ENCODE results near the gene HCN2.
"Not testable (repeated sequence)": the region's sequence is repeated elsewhere in the genome, so short reads cannot be mapped to it uniquely, and the experiment has no call there.

Gene HCN2

DNA sequence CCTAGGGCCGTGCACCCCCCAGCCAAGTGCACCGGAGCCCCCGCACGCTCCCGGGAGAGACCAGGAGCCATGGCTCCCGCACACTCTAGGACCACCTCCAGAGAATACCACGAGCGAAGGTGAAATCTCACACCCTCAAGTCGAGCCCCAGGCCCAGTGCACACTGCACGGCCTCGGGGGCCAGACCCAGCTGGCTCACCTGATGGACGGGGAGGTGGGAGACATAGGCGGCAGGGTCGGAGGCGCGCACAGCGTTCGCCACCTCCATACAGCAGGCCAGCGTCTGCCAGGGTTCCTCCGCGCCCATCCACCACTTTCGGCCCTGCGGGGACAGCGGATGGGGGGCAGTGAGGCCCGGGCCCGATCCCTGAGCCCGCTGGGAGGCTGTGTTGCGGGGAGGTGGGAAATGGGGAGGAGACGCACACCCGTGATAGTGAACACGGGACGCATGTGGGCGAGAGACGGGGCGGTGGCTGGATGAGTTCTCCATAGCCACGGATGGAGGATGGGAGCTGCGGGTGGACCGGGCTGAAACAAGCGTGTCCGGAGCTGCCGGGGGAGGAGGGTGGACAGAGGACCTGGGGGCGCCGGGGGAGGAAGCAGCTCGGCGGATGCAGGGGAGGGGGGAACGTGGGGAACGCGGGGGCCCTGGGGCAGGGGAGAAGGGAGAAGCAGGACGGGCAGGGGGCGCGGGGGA lies 30.6 kb downstream of the HCN2 start:
- Histone ChIP-seq H3K36me3 (ENCODE audit: control insufficient read depth, insufficient read depth, low read length) (peaks cover 69% of the 10 kb centered on the region), H3K4me3 (ENCODE audit: low read depth, low read length) (no peak overlapping the region), H3K27me3 (ENCODE audit: control insufficient read depth, insufficient read depth, low read length) (no peaks in the 10 kb centered on the region), H3K9me3 (ENCODE audit: control insufficient read depth, insufficient read depth, low read length) (no peaks in the 10 kb centered on the region), H3K4me1 (ENCODE audit: control insufficient read depth, insufficient read depth, low read length) (no peaks in the 10 kb centered on the region), H3K9ac (ENCODE audit: low read depth, low read length) (no peak overlapping the region)

DNA sequence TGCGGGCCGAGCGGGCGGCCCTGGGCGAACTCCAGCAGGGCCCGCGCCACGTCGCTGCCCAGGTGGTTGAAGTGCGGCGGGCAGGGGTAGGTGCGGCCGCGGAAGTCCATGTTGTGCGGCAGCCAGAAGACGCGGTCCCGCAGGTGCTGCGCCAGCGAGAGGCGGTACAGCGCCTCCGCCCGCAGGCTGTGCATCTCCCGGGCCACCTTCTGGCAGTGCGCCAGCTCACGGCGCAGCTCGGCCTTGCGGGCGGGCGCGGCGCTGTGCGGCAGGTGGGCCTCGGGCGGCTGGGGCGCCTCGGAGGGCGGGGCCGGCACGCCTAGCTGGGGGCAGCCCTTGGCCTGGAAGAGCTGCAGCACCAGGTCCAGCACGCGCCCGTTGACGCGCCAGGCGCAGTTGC lies 31.5 kb downstream of the HCN2 start:
- H3K4me3 ChIP-seq (ENCODE audit: low read depth, low read length); H3K27me3 ChIP-seq (ENCODE audit: control insufficient read depth, insufficient read depth, low read length); H3K9ac ChIP-seq (ENCODE audit: low read depth, low read length); H3K9me3 ChIP-seq (ENCODE audit: control insufficient read depth, insufficient read depth, low read length); H3K4me1 ChIP-seq (ENCODE audit: control insufficient read depth, insufficient read depth, low read length): not testable (repeated sequence)
- H3K36me3 ChIP-seq (ENCODE audit: control insufficient read depth, insufficient read depth, low read length) = peaks cover 69% of the 10 kb centered on the region

DNA sequence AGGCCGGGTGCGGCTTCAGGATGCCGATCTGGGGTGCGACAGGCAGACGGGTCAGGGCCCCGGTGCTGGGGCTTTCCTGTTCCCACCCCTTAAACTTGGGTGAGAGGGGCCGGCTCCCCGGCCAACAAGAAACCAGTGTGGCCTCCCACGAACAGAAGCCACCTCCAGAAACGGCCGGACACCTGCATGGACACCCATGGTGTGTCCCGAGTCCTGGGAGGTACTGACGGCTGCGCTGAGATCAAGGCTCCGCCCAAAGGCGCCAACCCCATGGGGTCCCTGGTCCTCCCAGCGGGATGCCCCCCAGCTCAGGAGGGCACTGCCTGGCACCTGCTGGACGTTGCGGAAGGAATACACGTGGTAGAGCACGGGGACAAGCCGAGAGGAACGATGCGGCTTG lies 32.1 kb downstream of the HCN2 start:
- Histone ChIP-seq H3K9me3 (ENCODE audit: control insufficient read depth, insufficient read depth, low read length) (no peaks in the 10 kb centered on the region), H3K4me1 (ENCODE audit: control insufficient read depth, insufficient read depth, low read length) (no peaks in the 10 kb centered on the region), H3K36me3 (ENCODE audit: control insufficient read depth, insufficient read depth, low read length) (peaks cover 69% of the 10 kb centered on the region), H3K27me3 (ENCODE audit: control insufficient read depth, insufficient read depth, low read length) (no peaks in the 10 kb centered on the region), H3K9ac (ENCODE audit: low read depth, low read length) (no peak overlapping the region), H3K4me3 (ENCODE audit: low read depth, low read length) (no peak overlapping the region)

DNA sequence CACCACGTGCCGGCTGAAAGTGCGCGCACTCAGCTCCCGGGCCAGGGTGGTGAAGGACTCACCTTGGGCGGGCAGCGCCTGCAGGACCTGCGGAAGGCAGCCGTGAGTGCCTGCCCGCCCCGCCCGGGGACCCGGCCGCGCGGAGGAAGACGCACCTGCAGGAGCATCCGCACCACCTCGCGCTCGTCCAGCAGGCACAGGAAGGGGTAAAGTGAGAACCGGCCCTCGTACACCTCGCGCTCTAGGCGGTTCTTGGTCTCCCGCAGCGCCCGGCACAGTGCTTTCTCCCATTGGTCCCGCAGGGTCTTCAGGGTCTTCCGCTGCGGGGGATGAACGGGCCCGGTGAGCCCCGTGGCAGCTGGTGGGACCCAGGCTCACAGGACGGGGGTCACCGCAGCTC lies 33.0 kb downstream of the HCN2 start:
- H3K4me1 ChIP-seq (ENCODE audit: control insufficient read depth, insufficient read depth, low read length) = no peaks in the 10 kb centered on the region
- peaks cover 70% of the 10 kb centered on the region for H3K36me3 ChIP-seq (ENCODE audit: control insufficient read depth, insufficient read depth, low read length)
- H3K9me3 ChIP-seq (ENCODE audit: control insufficient read depth, insufficient read depth, low read length) = no peaks in the 10 kb centered on the region

DNA sequence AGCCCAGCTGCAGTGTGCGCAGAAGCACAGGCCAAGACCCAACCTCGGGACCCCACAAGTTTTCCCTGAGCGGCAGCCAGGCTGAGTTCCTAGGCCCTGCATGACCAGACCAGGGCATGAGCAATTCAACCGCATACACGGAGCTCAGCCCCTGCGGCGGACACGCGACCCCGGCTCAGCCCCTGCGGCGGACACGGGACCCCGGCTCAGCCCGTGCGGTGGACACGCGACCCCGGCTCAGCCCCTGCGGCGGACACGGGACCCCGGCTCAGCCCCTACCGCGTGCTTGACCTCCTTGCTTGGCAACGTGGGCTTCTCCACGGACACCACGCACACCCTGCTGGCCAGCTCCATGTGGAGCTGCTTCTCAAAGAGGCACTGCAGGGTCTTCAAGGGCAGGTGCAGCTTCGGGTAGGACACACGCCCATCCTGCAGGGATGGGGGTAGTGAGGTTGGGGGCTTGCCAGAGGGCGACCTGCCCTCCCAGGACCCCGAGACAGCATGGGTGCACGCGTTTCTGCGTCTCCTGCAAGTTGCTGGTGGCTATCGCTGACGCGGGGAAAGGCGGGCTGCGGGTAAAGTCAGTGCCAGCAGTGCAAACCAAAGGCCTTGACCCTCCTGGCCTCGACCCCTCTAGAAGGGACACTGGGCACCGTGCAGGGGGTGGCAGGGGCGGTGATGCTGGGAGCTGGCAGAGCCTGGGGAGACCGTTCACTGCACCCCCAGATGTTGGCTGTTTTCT lies 33.7 kb downstream of the HCN2 start:
- Histone ChIP-seq H3K36me3 (ENCODE audit: control insufficient read depth, insufficient read depth, low read length) (peaks cover 65% of the 10 kb centered on the region), H3K4me3 (ENCODE audit: low read depth, low read length) (no peak overlapping the region), H3K9ac (ENCODE audit: low read depth, low read length) (no peak overlapping the region), H3K27me3 (ENCODE audit: control insufficient read depth, insufficient read depth, low read length) (no peaks in the 10 kb centered on the region), H3K4me1 (ENCODE audit: control insufficient read depth, insufficient read depth, low read length) (no peaks in the 10 kb centered on the region), H3K9me3 (ENCODE audit: control insufficient read depth, insufficient read depth, low read length) (no peaks in the 10 kb centered on the region)

More for the DNA sequence above, 33.0 kb downstream of the HCN2 start:
- Histone ChIP-seq H3K4me3 (ENCODE audit: low read depth, low read length) (no peak overlapping the region), H3K9ac (ENCODE audit: low read depth, low read length) (no peak overlapping the region), H3K27me3 (ENCODE audit: control insufficient read depth, insufficient read depth, low read length) (no peaks in the 10 kb centered on the region)

DNA sequence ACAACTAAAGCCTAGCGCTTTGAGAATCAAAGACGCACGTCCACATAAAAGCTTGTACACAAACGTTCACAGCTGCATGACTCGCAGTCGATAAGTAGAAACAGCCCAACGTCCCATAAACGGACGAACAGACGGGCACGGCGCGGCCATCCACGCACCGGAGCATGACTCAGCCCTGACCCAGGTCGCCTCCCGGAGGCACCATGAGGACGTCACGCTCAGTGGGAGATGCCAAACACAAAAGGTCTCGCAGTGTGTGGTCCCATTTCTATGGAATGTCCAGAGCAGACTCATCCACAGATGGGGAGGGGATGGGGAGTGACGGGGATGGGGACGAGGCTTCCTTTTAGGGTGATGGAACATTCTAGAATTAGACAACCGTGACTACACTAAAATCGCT lies 34.3 kb downstream of the HCN2 start:
- no peak overlapping the region for H3K9ac ChIP-seq (ENCODE audit: low read depth, low read length)
- H3K36me3 ChIP-seq (ENCODE audit: control insufficient read depth, insufficient read depth, low read length) = peaks cover 65% of the 10 kb centered on the region
- H3K4me1 ChIP-seq (ENCODE audit: control insufficient read depth, insufficient read depth, low read length) = no peaks in the 10 kb centered on the region
- H3K9me3 ChIP-seq (ENCODE audit: control insufficient read depth, insufficient read depth, low read length) = no peaks in the 10 kb centered on the region
- no peaks in the 10 kb centered on the region for H3K27me3 ChIP-seq (ENCODE audit: control insufficient read depth, insufficient read depth, low read length)
- H3K4me3 ChIP-seq (ENCODE audit: low read depth, low read length) = no peak overlapping the region

DNA sequence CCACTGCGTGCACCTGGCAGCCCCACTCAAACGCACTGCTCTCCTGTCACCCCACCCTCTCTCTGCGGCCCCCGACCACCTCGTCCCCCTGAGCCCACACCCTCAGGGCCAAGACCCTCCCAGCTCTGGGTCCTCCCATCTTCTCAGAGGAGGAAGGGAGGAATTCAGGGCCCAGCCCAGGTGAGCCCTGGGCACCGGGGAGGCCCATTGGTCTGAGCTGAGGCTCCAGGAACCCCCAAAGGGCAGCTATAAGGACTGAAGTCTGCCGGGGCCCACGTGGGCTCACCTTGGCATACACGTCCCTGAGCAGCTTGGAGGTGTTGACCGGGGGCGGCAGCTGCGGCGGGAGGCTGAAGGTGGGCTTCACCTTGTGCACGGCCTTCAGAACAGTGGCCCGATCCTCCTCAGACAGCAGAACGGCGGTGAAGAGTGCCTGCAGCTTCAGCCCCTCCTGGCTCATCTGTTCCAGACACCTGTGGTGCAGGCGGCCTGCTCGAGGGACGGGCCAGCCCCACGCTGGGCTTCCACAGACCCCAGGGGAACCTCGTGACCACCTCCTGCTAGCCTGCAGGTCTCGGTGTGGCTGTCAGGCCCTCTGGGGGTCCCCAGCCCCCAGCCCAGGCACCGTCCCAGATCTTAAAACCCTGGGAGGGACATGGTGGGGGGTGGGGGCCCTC lies 34.9 kb downstream of the HCN2 start:
- Histone ChIP-seq H3K36me3 (ENCODE audit: control insufficient read depth, insufficient read depth, low read length) (peaks cover 64% of the 10 kb centered on the region), H3K4me1 (ENCODE audit: control insufficient read depth, insufficient read depth, low read length) (no peaks in the 10 kb centered on the region), H3K4me3 (ENCODE audit: low read depth, low read length) (no peak overlapping the region), H3K27me3 (ENCODE audit: control insufficient read depth, insufficient read depth, low read length) (no peaks in the 10 kb centered on the region), H3K9me3 (ENCODE audit: control insufficient read depth, insufficient read depth, low read length) (no peaks in the 10 kb centered on the region), H3K9ac (ENCODE audit: low read depth, low read length) (no peak overlapping the region)

DNA sequence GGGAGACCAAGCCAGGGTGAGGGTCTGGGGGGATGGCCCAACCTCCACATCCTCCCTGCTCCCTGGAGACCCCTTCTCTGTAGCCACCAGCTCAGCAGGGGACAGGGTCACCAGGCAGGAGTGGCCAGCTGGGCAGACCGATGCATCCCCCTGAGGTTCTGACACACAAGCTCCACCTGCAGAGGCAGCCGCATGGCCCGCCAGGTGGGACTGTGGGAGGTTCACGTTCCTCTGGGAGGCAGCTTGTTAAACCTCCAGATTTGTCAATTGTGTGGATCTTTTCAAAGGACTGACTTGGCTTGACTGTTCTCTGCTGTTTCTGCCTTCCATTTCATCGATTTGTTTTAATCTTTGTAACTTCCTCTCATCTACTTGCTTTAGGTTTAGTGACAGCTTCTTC lies 35.6 kb downstream of the HCN2 start:
- Histone ChIP-seq H3K4me3 (ENCODE audit: low read depth, low read length) (no peak overlapping the region), H3K36me3 (ENCODE audit: control insufficient read depth, insufficient read depth, low read length) (peaks cover 61% of the 10 kb centered on the region), H3K4me1 (ENCODE audit: control insufficient read depth, insufficient read depth, low read length) (no peaks in the 10 kb centered on the region), H3K27me3 (ENCODE audit: control insufficient read depth, insufficient read depth, low read length) (no peaks in the 10 kb centered on the region), H3K9me3 (ENCODE audit: control insufficient read depth, insufficient read depth, low read length) (no peaks in the 10 kb centered on the region), H3K9ac (ENCODE audit: low read depth, low read length) (no peak overlapping the region)

DNA sequence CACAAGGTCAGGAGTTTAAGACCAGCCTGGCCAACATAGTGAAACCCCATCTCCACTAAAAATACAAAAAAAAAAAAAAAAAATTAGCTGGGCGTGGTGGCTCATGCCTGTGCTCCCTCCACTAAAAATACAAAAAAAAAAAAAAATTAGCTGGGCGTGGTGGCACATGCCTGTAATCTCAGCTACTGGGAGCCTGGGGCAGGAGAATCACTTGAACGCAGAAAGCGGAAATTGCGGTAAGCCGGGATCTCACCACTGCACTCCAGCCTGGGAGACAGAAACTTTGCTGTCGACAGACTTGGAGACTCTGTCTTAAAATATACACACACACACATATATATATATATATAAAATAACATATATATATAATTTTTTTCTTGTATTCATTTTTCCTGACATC lies 36.9 kb downstream of the HCN2 start:
- H3K27me3 ChIP-seq (ENCODE audit: control insufficient read depth, insufficient read depth, low read length); H3K9me3 ChIP-seq (ENCODE audit: control insufficient read depth, insufficient read depth, low read length); H3K4me1 ChIP-seq (ENCODE audit: control insufficient read depth, insufficient read depth, low read length); H3K9ac ChIP-seq (ENCODE audit: low read depth, low read length); H3K4me3 ChIP-seq (ENCODE audit: low read depth, low read length): not testable (repeated sequence)
- peaks cover 63% of the 10 kb centered on the region for H3K36me3 ChIP-seq (ENCODE audit: control insufficient read depth, insufficient read depth, low read length)

DNA sequence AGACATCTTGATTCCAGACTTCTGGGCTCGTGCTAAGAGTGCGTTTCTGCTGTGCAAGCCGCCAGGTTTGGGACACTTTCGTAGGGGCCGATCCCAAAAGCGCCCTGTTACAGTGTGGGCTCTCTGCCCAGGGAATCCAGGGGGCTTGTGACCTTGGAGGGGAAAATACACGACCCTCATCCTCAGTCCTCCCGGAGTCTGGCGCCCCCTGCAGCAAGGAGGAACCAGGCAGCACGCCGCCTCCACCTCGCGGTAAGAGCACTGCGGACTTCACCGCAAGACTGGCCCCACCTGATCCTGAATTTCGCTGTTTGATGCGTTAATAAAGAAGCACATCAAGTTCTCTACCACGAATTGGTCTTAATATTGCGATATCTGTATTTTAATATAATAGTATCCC lies 38.5 kb downstream of the HCN2 start:
- H3K9me3 ChIP-seq (ENCODE audit: control insufficient read depth, insufficient read depth, low read length) = no peaks in the 10 kb centered on the region
- H3K27me3 ChIP-seq (ENCODE audit: control insufficient read depth, insufficient read depth, low read length) = no peaks in the 10 kb centered on the region
- H3K4me3 ChIP-seq (ENCODE audit: low read depth, low read length) = no peak overlapping the region
- H3K9ac ChIP-seq (ENCODE audit: low read depth, low read length) = no peak overlapping the region
- no peaks in the 10 kb centered on the region for H3K4me1 ChIP-seq (ENCODE audit: control insufficient read depth, insufficient read depth, low read length)
- peaks cover 48% of the 10 kb centered on the region for H3K36me3 ChIP-seq (ENCODE audit: control insufficient read depth, insufficient read depth, low read length)

DNA sequence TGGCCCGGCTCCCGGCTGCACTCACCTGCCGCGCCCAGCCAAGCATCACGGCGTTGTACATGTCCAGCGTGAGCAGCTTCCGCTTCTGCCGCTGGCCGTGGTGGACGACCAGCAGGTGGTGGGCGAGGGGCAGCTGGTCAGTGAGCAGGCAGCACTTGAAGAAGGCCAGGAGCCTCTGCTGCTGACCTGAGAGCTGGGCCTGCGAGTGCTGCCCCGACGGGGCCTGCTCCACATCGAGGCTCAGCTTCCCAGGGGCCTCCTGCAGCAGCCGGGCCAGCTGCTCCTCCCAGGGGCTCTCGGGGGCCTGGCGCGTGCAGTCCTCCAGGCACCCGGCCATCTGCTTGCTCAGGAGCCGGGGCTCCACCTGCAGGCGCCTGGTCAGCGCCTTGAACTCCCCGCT lies 39.8 kb downstream of the HCN2 start:
- not testable (repeated sequence) for H3K27me3 ChIP-seq (ENCODE audit: control insufficient read depth, insufficient read depth, low read length); H3K4me1 ChIP-seq (ENCODE audit: control insufficient read depth, insufficient read depth, low read length); H3K4me3 ChIP-seq (ENCODE audit: low read depth, low read length); H3K9me3 ChIP-seq (ENCODE audit: control insufficient read depth, insufficient read depth, low read length); H3K9ac ChIP-seq (ENCODE audit: low read depth, low read length)
- H3K36me3 ChIP-seq (ENCODE audit: control insufficient read depth, insufficient read depth, low read length) = peaks cover 35% of the 10 kb centered on the region

Data from iPS-15b (cell line).